NCI-H345 treated with DMSO at 0.1 percent for 48 hours (cell line): ENCODE results near the gene CGB2.
A peak's percentile ranks its signal among the peaks of the same experiment; 100 is the strongest.
"Not testable (repeated sequence)": the region's sequence is repeated elsewhere in the genome, so short reads cannot be mapped to it uniquely, and the experiment has no call there.

ENCODE experiments used
- DNase-seq: peaks from one replicate; lab custom pipeline; 2025; ENCODE audit not compliant: unreplicated experiment; lab: John Stamatoyannopoulos, UW

The CGB2 gene

DNA sequence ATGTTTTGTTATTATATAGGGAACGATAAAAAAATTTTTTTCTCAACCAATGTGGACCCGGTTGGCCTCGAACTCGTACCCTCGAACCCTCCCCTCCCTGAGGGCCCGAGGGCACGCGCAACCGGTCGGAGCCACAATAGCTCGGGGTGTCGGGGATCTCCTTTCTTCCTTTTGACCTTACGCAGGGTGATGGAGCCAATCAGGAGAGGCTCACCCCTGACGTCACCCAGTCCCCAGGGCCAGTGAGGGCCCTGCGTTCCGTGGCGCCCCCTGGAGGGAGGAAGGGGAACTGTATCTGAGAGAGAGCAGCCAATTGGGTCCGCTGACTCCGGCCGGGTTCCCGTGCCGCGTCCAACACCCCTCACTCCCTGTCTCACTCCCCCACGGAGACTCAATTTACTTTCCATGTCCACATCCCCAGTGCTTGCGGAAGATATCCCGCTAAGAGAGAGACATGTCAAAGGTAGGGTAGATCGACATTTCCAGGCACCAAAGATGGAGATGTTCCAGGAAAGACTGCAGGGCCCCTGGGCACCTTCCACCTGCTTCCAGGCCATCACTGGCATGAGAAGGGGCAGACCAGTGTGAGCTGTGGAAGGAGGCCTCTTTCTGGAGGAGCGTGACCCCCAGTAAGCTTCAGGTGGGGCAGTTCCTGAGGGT, at the start of gene CGB2:
Gene CGB2, plus strand, starts transcription at position 249 of the 660 bp plus-strand sequence. Its CDS starts 206 bp downstream, at position 455.
- DNase-seq, result not testable (repeated sequence)

DNA sequence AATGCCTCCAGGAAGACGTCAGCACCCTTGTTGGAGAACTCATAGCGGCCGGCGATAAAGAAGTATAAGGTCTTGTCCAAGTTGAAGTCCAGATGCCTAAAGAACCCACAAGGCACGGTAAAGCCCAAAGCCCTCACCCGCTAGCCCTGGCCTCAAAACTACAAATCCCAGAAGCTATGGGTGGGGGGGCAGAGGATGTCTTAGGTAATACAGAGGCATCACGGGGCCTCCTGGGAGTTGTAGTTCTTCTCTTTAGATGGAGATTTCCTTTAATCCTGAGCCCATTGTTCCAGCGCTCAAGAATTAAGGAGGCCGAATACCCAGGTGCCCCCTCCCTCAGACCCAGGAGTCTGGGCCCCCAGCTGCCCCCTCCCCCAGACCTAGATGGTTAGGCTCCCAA, 49.4 kb upstream of the CGB2 start:
- DNase-seq, result no peak

GRCh38 chr19:48985711-48986110, 46.0 kb upstream of the CGB2 start:
- no peak for DNase-seq

- no peak for DNase-seq
These were observed 45.5 kb upstream of the CGB2 start for GRCh38 chr19:48986211-48986610.

DNA sequence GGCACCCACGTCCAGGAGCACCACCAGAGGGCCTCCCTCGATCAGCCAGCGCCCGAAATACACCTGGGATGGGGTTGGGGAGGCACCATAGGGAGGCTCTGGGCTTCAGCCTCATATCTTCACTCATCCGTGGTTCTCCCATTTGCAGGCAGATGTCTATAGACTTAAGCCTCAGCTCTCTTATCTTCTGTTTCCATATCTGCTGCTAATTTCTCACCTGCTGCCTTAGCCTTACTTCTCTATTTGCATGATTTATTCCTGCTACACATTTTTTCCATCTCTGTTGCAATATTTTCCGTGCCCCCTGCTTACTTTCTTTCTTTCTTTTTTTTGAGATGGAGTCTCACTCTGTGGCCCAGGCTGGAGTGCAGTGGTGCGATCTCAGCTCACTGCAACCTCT, 44.4 kb upstream of the CGB2 start:
- DNase-seq, result no peak

DNA sequence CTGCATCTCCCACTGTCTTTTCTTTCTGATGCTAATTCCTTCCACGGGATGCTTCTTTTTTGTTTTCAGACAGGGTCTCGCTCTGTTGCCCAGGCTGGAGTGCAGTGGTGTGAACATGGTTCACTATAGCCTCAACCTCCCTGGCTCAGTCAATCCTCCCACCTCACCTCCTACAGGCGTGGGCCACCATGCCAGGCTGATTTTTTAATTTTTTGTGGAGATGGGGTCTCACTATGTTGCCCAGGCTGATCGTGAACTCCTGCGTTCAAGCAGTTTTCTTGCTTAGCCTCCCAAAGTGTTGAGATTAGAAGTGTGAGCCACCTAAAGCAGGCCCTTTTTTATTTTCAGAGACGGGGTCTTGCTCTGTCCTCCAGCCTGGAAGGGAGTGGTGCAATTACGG, 43.4 kb upstream of the CGB2 start:
- DNase-seq, result no peak

- DNase-seq, result no peak
These were observed 42.8 kb upstream of the CGB2 start for GRCh38 chr19:48988860-48989259.

GRCh38 chr19:48989701-48990291, 41.9 kb upstream of the CGB2 start:
- DNase-seq, result no peak

GRCh38 chr19:48990400-48990799, 41.3 kb upstream of the CGB2 start:
- no peak for DNase-seq

DNA sequence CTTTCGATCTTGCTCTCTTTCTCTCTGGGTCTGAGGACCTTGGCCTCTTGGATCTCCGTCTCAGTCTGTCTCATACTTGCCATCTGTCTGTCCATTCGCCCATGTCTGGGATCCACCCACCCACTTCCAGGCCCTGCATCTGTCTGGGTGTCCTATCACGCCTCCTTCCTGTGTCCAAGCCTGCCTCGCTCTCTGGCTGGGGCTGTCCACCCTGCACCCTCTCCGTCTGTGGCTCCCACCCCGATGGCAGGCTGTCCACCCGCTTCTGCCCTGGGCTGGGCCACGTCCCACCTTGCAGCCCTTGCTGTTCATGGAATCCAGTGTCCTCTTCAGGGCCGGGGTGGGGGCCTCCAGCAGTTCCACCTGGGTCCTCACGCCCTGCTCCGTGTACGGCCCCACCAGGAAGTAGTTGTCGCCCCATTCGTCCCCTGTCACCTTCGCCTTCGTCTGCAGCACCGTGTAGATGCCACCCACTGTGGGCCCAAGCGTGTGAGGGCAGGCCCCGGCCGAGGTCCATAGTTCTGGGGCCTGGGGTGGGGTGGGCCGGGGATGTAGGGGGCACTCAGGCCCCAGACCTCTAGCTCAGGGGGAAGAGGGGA, 40.6 kb upstream of the CGB2 start:
- DNase-seq, result no peak

DNA sequence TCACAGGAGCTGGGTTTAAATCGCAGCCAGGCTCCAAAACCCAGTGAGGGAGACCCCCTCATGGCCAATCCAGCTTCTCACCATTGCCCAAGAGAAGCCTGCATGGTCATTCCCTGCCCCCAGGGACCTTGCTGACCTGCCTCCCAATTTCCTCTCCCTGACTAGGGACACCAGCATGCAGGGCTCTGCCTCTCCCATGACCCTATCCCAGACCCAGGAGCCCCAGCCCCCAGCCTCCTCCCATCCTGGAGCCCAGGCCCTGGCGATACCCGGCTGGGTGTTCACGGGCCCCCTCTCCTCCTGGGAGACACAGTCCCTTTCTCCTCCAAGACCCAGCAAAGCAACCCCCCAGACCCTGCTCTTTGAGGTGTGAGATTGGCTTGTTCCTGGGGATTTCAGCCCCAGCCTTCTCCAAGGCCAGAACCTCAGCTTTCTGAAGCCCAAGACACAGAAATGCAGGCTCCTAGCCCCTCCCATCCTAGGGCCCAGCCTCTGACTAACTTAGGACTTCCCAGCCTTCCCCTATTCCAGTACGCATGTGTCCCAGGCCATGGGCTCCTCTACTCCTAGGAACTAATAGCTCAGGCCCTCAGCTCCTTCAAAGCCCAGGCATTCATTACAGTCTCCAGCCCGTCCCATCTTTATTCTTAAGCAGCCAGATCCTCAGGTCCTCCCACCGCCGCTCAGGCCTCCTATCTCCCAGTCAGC, 39.7 kb upstream of the CGB2 start:
- DNase-seq, result no peak

GRCh38 chr19:48992581-48993174, 39.0 kb upstream of the CGB2 start:
- no peak for DNase-seq

- DNase-seq, result peak; percentile 91
These were observed 38.3 kb upstream of the CGB2 start, which contains the start of the genes GYS1 and RUVBL2 for GRCh38 chr19:48993175-48994034. Gene GYS1 (minus strand): TSS chr19:48993309. CDS start chr19:48993112, 197 bp downstream. Gene RUVBL2 (plus strand): TSS chr19:48993887. CDS start chr19:48993912, 25 bp downstream.

- no peak for DNase-seq
These were observed 37.7 kb upstream of the CGB2 start for GRCh38 chr19:48994035-48994386.

DNA sequence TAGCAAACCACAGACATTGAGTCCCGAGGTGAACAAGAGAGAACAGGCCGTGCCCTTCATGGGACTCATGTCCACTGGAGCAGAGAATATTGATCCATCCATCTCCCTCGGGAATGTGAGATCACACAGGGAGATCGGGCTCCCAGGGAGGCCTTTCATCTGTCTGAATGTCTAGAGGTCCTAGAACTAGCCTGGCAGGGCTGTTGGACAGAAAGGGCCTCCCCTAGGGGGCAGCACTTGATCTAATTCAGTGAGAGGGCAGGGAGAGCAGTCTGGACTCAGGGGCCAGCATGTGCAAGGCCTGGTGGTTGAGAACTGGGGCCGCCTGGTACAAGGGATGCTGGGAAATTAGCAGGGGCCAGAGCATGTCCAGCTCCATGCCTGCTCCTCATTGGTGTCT, 33.7 kb upstream of the CGB2 start:
- DNase-seq, result no peak

DNA sequence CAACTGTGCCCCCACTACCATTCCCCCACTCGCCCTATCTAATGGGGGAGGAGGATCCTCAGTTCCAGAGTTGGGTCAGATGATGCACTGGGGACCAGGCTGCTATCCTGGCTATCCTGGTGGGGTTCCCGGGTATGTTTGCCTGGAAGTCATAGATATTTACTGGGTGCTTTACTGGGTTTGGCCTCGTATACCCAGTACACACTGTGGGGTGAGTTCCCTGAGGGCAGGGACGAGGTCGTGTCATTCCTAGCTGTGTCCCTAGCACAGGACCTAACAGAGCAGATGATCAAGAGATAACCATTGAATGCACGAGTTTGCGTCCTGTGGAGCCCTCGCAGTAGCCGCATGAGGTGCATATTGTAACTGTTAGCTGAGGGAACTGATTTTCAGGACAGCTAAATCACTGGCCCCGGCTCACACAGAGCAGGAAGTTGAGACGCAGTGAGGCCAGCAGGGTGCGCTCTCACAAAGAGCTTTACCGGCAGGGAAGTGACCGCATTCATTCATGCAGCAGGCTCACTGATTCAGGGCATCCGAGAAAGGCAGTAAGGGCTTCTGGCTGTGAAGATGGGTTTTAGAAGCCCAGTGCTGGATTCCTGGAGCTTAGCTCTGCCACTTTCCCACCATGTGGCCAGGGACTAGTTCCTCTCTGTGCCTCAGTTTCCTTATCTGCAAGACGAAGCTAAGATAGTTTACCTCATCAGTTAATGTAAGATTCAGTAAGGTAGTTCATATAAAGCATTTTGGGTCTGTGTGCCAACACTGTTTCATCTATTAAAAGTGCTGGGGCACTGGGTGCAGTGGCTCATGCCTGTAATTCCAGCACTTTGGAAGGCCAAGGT, 32.0 kb upstream of the CGB2 start:
- DNase-seq, result no peak

GRCh38 chr19:49004133-49004532, 27.6 kb upstream of the CGB2 start:
- no peak for DNase-seq

DNA sequence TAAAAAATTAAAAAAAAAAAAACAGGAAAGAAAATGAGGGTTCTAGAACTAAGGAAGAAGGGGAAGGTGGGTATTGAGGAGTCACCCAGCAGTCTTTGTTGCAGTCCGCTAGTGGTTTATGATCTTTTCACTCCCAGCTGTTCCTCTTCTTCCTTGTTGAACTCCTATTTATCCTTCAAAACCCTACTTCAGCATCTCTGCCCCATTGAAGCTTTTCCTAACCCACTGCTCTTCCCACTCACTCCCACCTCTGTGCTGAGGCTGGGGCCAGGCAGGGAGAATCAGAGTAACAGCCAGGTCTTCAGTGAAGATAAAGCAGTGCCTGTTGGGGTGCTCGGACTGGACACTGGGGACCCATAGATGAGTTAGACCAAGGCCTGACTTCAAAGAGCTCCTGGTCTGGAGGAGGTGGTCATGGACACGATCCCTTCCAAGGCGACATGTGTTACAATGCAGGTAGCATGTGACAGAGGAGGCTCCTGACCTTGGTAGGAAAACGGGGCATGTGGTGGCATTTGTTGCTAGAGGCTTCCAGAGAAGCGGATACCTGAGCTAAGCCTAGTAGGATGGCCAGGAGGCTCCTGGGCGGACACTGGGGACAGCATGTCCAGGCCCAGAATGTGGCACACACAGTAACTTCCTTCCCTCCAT, 26.6 kb upstream of the CGB2 start:
- no peak for DNase-seq

DNA sequence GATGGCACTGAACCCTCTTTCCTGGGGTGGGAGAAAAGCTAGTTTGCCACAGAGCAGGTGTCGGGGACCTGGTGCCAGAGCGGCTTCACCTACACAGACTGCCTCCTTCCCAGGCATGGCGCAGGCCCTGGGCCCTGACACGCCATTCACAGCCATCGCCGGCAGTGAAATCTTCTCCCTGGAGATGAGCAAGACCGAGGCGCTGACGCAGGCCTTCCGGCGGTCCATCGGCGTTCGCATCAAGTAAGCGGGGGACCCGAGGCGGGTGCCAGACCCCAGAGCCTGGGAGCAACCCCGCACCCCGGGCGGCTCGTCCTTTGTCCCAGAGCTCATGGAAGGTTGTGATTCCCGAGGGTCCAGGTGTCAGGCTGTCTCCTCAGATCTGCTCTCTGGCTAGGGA, 24.8 kb upstream of the CGB2 start:
- DNase-seq, result no peak
